IMR-90 (cell line): ENCODE results near the gene YPEL1. TPM values are rescaled to one million over a fixed set of nuclear protein-coding genes. Genes with fewer than 3 reads are reported as not detected.

Experiments used
- ATAC-seq: fragments of 200-7000 bp; cut with Tn5 transposase; 2 replicates; pipeline ENCODE4 v1.9.1; 2020; ENCODE audit warnings: low read depth, mild to moderate bottlenecking, moderate library complexity
- BruUV-seq: library from RNA; stranded (reverse); fragments of 400-500 nt; replicated peaks from 2 replicates; lab custom pipeline; 2021; lab: Mats Ljungman, UMichigan
- CTCF ChIA-PET: fragments of 300-600 bp; formaldehyde crosslinking; extraction: SDS; loops from one replicate; lab custom pipeline; 2021; ENCODE audit warnings: antibody characterized with exemption; lab: Yijun Ruan, JAX
- POLR2A ChIA-PET: fragments of 300-600 bp; sonication (Branson Sonifier 250); formaldehyde crosslinking; loops from one replicate; lab custom pipeline; 2022; ENCODE audit warnings: antibody characterized with exemption; ENCODE audit not compliant: unreplicated experiment; lab: Charles Lee
- DNase-seq: peaks from one replicate; pipeline ENCODE4 v3.0.0; 2013
- H2AFZ ChIP-seq: replicated peaks from 2 replicates; pipeline ENCODE3; 2013; ENCODE audit warnings: low read length, mild to moderate bottlenecking; ENCODE audit not compliant: poor library complexity
- H2AK5ac ChIP-seq: 2 replicates; pipeline ENCODE4 v1.6.1; 2013; ENCODE audit warnings: low read depth, low read length, inconsistent platforms
- H2AK9ac ChIP-seq: replicated peaks from 2 replicates; pipeline ENCODE3; 2013; ENCODE audit warnings: mild to moderate bottlenecking, low read depth, low read length, moderate library complexity; ENCODE audit not compliant: poor library complexity
- H2BK120ac ChIP-seq: 2 replicates; pipeline ENCODE4 v1.6.1; 2013; ENCODE audit warnings: low read depth, low read length, inconsistent platforms
- H2BK15ac ChIP-seq: 3 replicates; pipeline ENCODE4 v1.6.1; 2013; ENCODE audit warnings: low read depth, low read length, inconsistent platforms
- H2BK20ac ChIP-seq: 2 replicates; pipeline ENCODE4 v1.6.1; 2013; ENCODE audit warnings: low read depth, mild to moderate bottlenecking, inconsistent platforms, low read length, moderate library complexity
- H2BK5ac ChIP-seq: 2 replicates; pipeline ENCODE4 v1.6.1; 2013; ENCODE audit warnings: mild to moderate bottlenecking, low read depth, low read length, inconsistent platforms; ENCODE audit not compliant: poor library complexity, severe bottlenecking
- H3K14ac ChIP-seq: replicated peaks from 2 replicates; pipeline ENCODE4 v1.6.1; 2013; ENCODE audit warnings: low read depth, low read length, inconsistent platforms
- H3K18ac ChIP-seq: 2 replicates; pipeline ENCODE4 v1.6.1; 2013; ENCODE audit warnings: low read depth, low read length, control low read depth
- H3K23ac ChIP-seq: 2 replicates; pipeline ENCODE4 v1.6.1; 2013; ENCODE audit warnings: low read depth, low read length, inconsistent platforms
- H3K27ac ChIP-seq: 2 replicates; pipeline ENCODE4 v1.5.1; 2013; ENCODE audit warnings: mild to moderate bottlenecking, control low read depth, low read length; ENCODE audit not compliant: insufficient read depth
- H3K27me3 ChIP-seq: 2 replicates; pipeline ENCODE4 v1.6.1; 2013; ENCODE audit warnings: low read length; ENCODE audit not compliant: control insufficient read depth, insufficient read depth
- H3K36me3 ChIP-seq: 2 replicates; pipeline ENCODE4 v1.6.1; 2013; ENCODE audit warnings: low read length, mixed read lengths; ENCODE audit not compliant: control insufficient read depth, insufficient read depth
- H3K4ac ChIP-seq: 2 replicates; pipeline ENCODE4 v1.6.1; 2013; ENCODE audit warnings: low read depth, low read length, inconsistent platforms
- H3K4me1 ChIP-seq: 2 replicates; pipeline ENCODE4 v1.6.1; 2013; ENCODE audit warnings: low read length, mixed read lengths; ENCODE audit not compliant: control insufficient read depth, insufficient read depth
- H3K4me2 ChIP-seq: 2 replicates; pipeline ENCODE4 v1.6.1; 2013; ENCODE audit warnings: low read depth, mild to moderate bottlenecking, control low read depth, low read length, moderate library complexity
- H3K4me3 ChIP-seq: 2 replicates; pipeline ENCODE4 v1.5.1; 2013; ENCODE audit warnings: low read depth, mild to moderate bottlenecking, control low read depth, low read length, moderate library complexity; ENCODE audit not compliant: insufficient read depth
- H3K56ac ChIP-seq: 2 replicates; pipeline ENCODE4 v1.6.1; 2013; ENCODE audit warnings: low read length, inconsistent platforms; ENCODE audit not compliant: insufficient read depth; ENCODE audit errors: extremely low read depth
- H3K79me1 ChIP-seq, 2 experiments: 2 replicates each; pipeline ENCODE4 v1.6.1; 2013; ENCODE audit warnings: low read length in 2 of 2, inconsistent platforms in 1 of 2, low read depth in 1 of 2
- H3K9ac ChIP-seq: 2 replicates; pipeline ENCODE4 v1.6.1; 2013; ENCODE audit warnings: low read depth, low read length, control low read depth
- H3K9me1 ChIP-seq: 2 replicates; pipeline ENCODE4 v1.6.1; 2013; ENCODE audit warnings: low read length, inconsistent platforms; ENCODE audit not compliant: insufficient read depth
- H3K9me3 ChIP-seq: 2 replicates; pipeline ENCODE4 v1.6.1; 2013; ENCODE audit warnings: low read length; ENCODE audit not compliant: control insufficient read depth, insufficient read depth
- H4K20me1 ChIP-seq: 2 replicates; pipeline ENCODE4 v1.6.1; 2013; ENCODE audit warnings: low read length, inconsistent platforms; ENCODE audit not compliant: insufficient read depth
- H4K5ac ChIP-seq: 2 replicates; pipeline ENCODE4 v1.6.1; 2013; ENCODE audit warnings: mild to moderate bottlenecking, low read depth, low read length, control low read depth
- H4K8ac ChIP-seq, 2 experiments: 2 replicates each; pipeline ENCODE4 v1.6.1; 2013; ENCODE audit warnings: low read depth in 2 of 2, low read length in 2 of 2, control low read depth in 1 of 2, inconsistent platforms in 1 of 2
- H4K91ac ChIP-seq: 2 replicates; pipeline ENCODE4 v1.6.1; 2013; ENCODE audit warnings: low read depth, low read length, inconsistent platforms; ENCODE audit not compliant: insufficient read depth
- CHD1 ChIP-seq: IDR thresholded peaks from 2 replicates; pipeline ENCODE4 v1.6.1; 2012; ENCODE audit warnings: low read depth, low read length, improper control_type of control experiment
- MAFK ChIP-seq: IDR thresholded peaks from 2 replicates; pipeline ENCODE4 v1.6.1; 2012; ENCODE audit warnings: low read depth, low read length, improper control_type of control experiment
- MXI1 ChIP-seq: IDR thresholded peaks from 2 replicates; pipeline ENCODE4 v1.6.1; 2012; ENCODE audit warnings: low read depth, mild to moderate bottlenecking, low read length, moderate library complexity, borderline replicate concordance
- POLR2A ChIP-seq: IDR thresholded peaks from 2 replicates; pipeline ENCODE4 v1.6.1; 2012; ENCODE audit warnings: mild to moderate bottlenecking, low read depth, low read length
- RCOR1 ChIP-seq: IDR thresholded peaks from 2 replicates; pipeline ENCODE4 v1.6.1; 2012; ENCODE audit warnings: mild to moderate bottlenecking, low read length, improper control_type of control experiment; ENCODE audit not compliant: insufficient replicate concordance
- SMC3 ChIP-seq: fragments of 150-350 bp; IDR thresholded peaks from 2 replicates; pipeline ENCODE4 v1.6.1; 2016; ENCODE audit warnings: low read depth, mild to moderate bottlenecking, antibody characterized with exemption, low read length, moderate library complexity
- WGBS, 2 experiments: methylation state at CpG; one replicate each; pipeline versions ENCODE4 v1.1.5 to v1.1.7; 2013; ENCODE audit warnings: missing lambda C conversion rate in 2 of 2; ENCODE audit not compliant: insufficient read length in 1 of 2; ENCODE audit errors: extremely low coverage in 2 of 2; 5-methylcytosine and 5-hydroxymethylcytosine counted together
- dilution Hi-C: fragments of 300-500 bp; cut with HindIII; formaldehyde crosslinking; loops from one replicate; pipeline ENCODE4 v1.14.3; 2018; ENCODE audit warnings: low sequenced_read_pairs; ENCODE audit not compliant: unreplicated experiment
- in situ Hi-C: fragments of 300-500 bp; cut with MboI; formaldehyde crosslinking; loops from 3 replicates; pipeline ENCODE4 v1.14.3; 2019; ENCODE audit warnings: low sequenced_read_pairs, inconsistent platforms, mixed read lengths
- intact Hi-C: fragments of 100-400 bp; cut with micrococcal nuclease; formaldehyde crosslinking; loops from 2 replicates; pipeline ENCODE4 v1.10.0; 2022
- polyA plus RNA-seq, 3 experiments: library from polyadenylated mRNA; depleted of rRNA; stranded (reverse); fragments of >200 nt; gene quantifications; 2 replicates each; pipeline ENCODE4 v1.2.3, GENCODE V29; 2012; ENCODE audit warnings: low replicate concordance in 1 of 3
- total RNA-seq: library from RNA; depleted of rRNA; stranded (reverse); fragments of >200 nt; gene quantifications from 2 replicates; pipeline ENCODE4 v1.2.3, GENCODE V29; 2012

YPEL1 gene
- total and polyA plus RNA-seq, 2 of the 4 experiments (the other 2 are of a cell fraction) = 0.72 to 1.3 TPM

DNA sequence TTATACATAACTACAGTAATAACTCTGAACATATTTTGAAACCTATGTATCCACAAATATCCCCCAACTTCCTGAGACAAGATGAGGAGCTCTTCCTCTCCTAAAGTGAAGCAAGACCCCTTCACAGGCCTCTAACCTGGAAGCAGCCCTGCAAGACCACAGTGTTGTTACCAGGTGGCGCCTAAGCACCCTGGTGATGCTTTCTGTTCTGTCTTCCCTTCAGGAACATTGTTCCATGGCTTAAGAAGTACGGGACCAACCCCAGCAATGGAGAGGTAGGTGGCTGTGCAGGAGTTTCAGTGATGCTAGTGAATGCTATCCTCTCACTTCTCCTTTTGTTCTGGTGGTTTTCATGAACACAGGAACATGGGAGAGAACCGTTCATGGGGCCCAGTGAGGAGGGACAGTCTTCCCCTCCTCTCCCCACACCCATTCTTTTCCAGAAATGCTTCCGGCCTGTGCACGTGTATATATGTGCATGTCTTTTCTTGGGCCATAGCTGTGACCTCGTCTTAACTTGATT, 63.4 kb downstream of the YPEL1 start:
- no peak overlapping the region for H3K56ac ChIP-seq
- no peak overlapping the region for H3K27ac ChIP-seq
- peaks cover 41% of the 10 kb centered on the region for H3K36me3 ChIP-seq
- in situ Hi-C loops (no loop called here), intact Hi-C loops (no loop called here), dilution Hi-C loops (no loop called here)
- no peak overlapping the region for H4K8ac ChIP-seq
- no peak overlapping the region for H3K9ac ChIP-seq
- H3K4me3 ChIP-seq = no peak overlapping the region
- H2BK20ac ChIP-seq = no peak overlapping the region
- no peak overlapping the region for H2BK15ac ChIP-seq
- no peak overlapping the region for H3K4me2 ChIP-seq
- no peak overlapping the region for H2BK120ac ChIP-seq
- H3K9me3 ChIP-seq = no peaks in the 10 kb centered on the region
- no peak overlapping the region for H2BK5ac ChIP-seq
- TF ChIP-seq MXI1 = no peak
- no peak for TF ChIP-seq SMC3
- TF ChIP-seq CHD1 = no peak
- no peak for TF ChIP-seq RCOR1
- TF ChIP-seq POLR2A = no peak
- no peak for TF ChIP-seq MAFK
- ChIA-PET POLR2A (no interaction called here), CTCF (no interaction called here)
- no peak overlapping the region for H3K14ac ChIP-seq
- no peak overlapping the region for H2AFZ ChIP-seq
- H3K27me3 ChIP-seq = no peaks in the 10 kb centered on the region
- H3K18ac ChIP-seq = no peak overlapping the region
- no peaks in the 10 kb centered on the region for H3K4me1 ChIP-seq
- ATAC-seq (no peak), DNase-seq (no peak)
- H3K4ac ChIP-seq = no peak overlapping the region
- H2AK9ac ChIP-seq = no peak overlapping the region
- no peaks in the 10 kb centered on the region; the same call in 1 of the 2 replicates for H4K20me1 ChIP-seq
- no TSS peak for BruUV-seq
- peaks cover 23 to 39% of the 10 kb centered on the region in 2 experiments for H3K79me1 ChIP-seq
- WGBS, 2 experiments = 100% methylated on average over 2 of the region's 6 CpGs; no CpG with 5 or more reads in 1 of the 2 experiments
- no peak overlapping the region for H4K91ac ChIP-seq
- H3K9me1 ChIP-seq = peaks cover 7% of the 10 kb centered on the region
- no peak overlapping the region for H3K23ac ChIP-seq
- no peak overlapping the region for H2AK5ac ChIP-seq
- H4K5ac ChIP-seq = no peak overlapping the region
